Keratinocyte (primary cell): Measurements from ENCODE around the gene TUBB4A.
"Not testable (repeated sequence)": the region's sequence is repeated elsewhere in the genome, so short reads cannot be mapped to it uniquely, and the experiment has no call there.

Experiments
- CTCF ChIP-seq, 3 experiments: IDR thresholded peaks in 1 of 3; conservative IDR thresholded peaks in 1 of 3; optimal IDR thresholded peaks in 1 of 3; 2 replicates in 2 of 3; 3 replicates in 1 of 3; pipeline versions ENCODE3 to v1.5.1; 2011; ENCODE audit warnings: low read length in 3 of 3, mild to moderate bottlenecking in 3 of 3, moderate library complexity in 2 of 3, control low read depth in 1 of 3, inconsistent platforms in 1 of 3; ENCODE audit not compliant: insufficient read depth in 2 of 3; ENCODE audit errors: extremely low read depth in 1 of 3
- EZH2 ChIP-seq: IDR thresholded peaks from one replicate; pipeline ENCODE4 v1.6.1; 2012; ENCODE audit warnings: inconsistent platforms, mild to moderate bottlenecking, low read length, moderate library complexity

- TF ChIP-seq CTCF (optimal IDR thresholded peaks at IDR 0.05 in 1 of 3, IDR thresholded peaks at IDR 0.05 in 1 of 3, conservative IDR thresholded peaks at IDR 0.05 in 1 of 3; ENCODE audit: extremely low read depth in 1 of 3, insufficient read depth in 2 of 3, low read length in 3 of 3); EZH2: not testable (repeated sequence)
Measured at GRCh38 chr19:6550679-6551078, 48.6 kb upstream of the TUBB4A start.
